Fibroblast of lung (primary cell): Measurements from ENCODE around the gene ARPIN. TPM values are rescaled to one million over a fixed set of nuclear protein-coding genes. Genes with fewer than 3 reads are reported as not detected.

ENCODE experiments used
- DNase-seq, 2 donors: peaks; one replicate each; pipeline versions ENCODE4 v3.0.0 to v3.0.0-alpha.2; 2010; ENCODE audit warnings: low read depth in 2 of 2
- H2AFZ ChIP-seq: 2 replicates; pipeline ENCODE4 v1.5.1; 2012; ENCODE audit warnings: low read length, control low read depth, inconsistent platforms
- H3K27ac ChIP-seq: 2 replicates; pipeline ENCODE4 v1.5.1; 2011; ENCODE audit warnings: low read length, control low read depth; ENCODE audit not compliant: insufficient read depth
- H3K27me3 ChIP-seq: 2 replicates; pipeline ENCODE4 v1.5.1; 2011; ENCODE audit warnings: mild to moderate bottlenecking, low read length; ENCODE audit not compliant: control insufficient read depth, insufficient read depth
- H3K36me3 ChIP-seq: 2 replicates; pipeline ENCODE4 v1.5.1; 2011; ENCODE audit warnings: low read length; ENCODE audit not compliant: control insufficient read depth, insufficient read depth
- H3K4me1 ChIP-seq: 2 replicates; pipeline ENCODE4 v1.5.1; 2011; ENCODE audit warnings: low read length; ENCODE audit not compliant: control insufficient read depth, insufficient read depth; ENCODE audit errors: extremely low read depth
- H3K4me2 ChIP-seq: 2 replicates; pipeline ENCODE4 v1.5.1; 2011; ENCODE audit warnings: low read length, control low read depth; ENCODE audit not compliant: insufficient read depth; ENCODE audit errors: extremely low read depth
- H3K4me3 ChIP-seq, 4 experiments: fragments of 200-600 bp in 1 of 4; sonication (generic) in 1 of 4; replicated peaks in 1 of 4; 2 replicates each; pipeline ENCODE4 v1.5.1; 2011 to 2016; ENCODE audit warnings: low read length in 4 of 4, low read depth in 3 of 4, mild to moderate bottlenecking in 3 of 4, control low read depth in 2 of 4, inconsistent platforms in 1 of 4, mixed read lengths in 1 of 4; ENCODE audit not compliant: insufficient read depth in 1 of 4; ENCODE audit errors: control extremely low read depth in 1 of 4
- H3K79me2 ChIP-seq: 2 replicates; pipeline ENCODE4 v1.5.1; 2012; ENCODE audit warnings: mild to moderate bottlenecking, low read length, inconsistent platforms; ENCODE audit not compliant: control insufficient read depth, insufficient read depth
- H3K9ac ChIP-seq: 2 replicates; pipeline ENCODE4 v1.5.1; 2011; ENCODE audit warnings: mild to moderate bottlenecking, low read length, control low read depth; ENCODE audit not compliant: insufficient read depth
- H3K9me3 ChIP-seq: 2 replicates; pipeline ENCODE4 v1.5.1; 2012; ENCODE audit warnings: low read depth, low read length; ENCODE audit not compliant: control insufficient read depth, insufficient read depth
- H4K20me1 ChIP-seq: 2 replicates; pipeline ENCODE4 v1.5.1; 2011; ENCODE audit warnings: low read length; ENCODE audit not compliant: control insufficient read depth, insufficient read depth; ENCODE audit errors: extremely low read depth
- EZH2 ChIP-seq: IDR thresholded peaks from 2 replicates; pipeline ENCODE4 v1.5.1; 2012; ENCODE audit warnings: low read length, control low read depth, mild to moderate bottlenecking; ENCODE audit errors: missing control alignments
- polyA plus RNA-seq, 2 donors: library from polyadenylated mRNA; depleted of rRNA in 1 of 2; stranded (reverse) in 1 of 2; unstranded in 1 of 2; fragments of >200 nt; gene quantifications; 2 replicates each; pipeline ENCODE4 v1.2.1, GENCODE V29; 2011 to 2012; ENCODE audit warnings: missing spikeins in 1 of 2
- total RNA-seq: library from RNA; depleted of rRNA; stranded (reverse); fragments of >200 nt; gene quantifications from 2 replicates; pipeline ENCODE4 v1.2.1, GENCODE V29; 2014
- TF ChIP-seq, protein P1 (sequence below), 2 donors: IDR thresholded peaks in 1 of 2; conservative IDR thresholded peaks in 1 of 2; 1 replicate in 1 of 2; 2 replicates in 1 of 2; pipeline ENCODE4 v1.5.1; 2011 to 2012; ENCODE audit warnings: low read length in 2 of 2, control low read depth in 1 of 2, inconsistent platforms in 1 of 2, low read depth in 1 of 2, mild to moderate bottlenecking in 1 of 2

ARPIN gene
- total and polyA plus RNA-seq, 2 donors (not counting 1 experiment from before 2014, with no cell fraction given) = 13.2 to 13.4 TPM

DNA sequence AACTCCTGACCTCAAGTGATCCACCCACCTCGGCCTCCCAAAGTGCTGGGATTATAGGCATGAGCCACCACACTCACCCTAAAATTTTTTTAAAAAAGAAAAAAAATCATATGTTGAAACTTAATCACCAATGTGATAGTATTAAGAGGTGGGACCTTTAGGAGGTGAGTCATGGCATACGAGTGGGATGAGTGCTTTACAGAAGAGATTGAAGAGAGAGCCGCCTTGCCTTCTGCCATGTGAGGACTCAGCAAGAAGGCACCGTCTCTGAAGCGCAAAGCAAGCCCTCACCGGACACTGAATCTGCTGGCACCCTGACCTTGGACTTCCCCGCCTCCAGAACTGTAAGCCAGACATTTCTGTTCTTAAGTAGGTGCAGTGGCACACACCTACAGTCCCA lies 5.5 kb downstream of the ARPIN start:
- Histone ChIP-seq H3K27ac (no peak overlapping the region), H3K9ac (no peak overlapping the region), H3K79me2 (no peaks in the 10 kb centered on the region), H4K20me1 (no peaks in the 10 kb centered on the region), H3K9me3 (no peaks in the 10 kb centered on the region), H3K4me3 (no peak overlapping the region), H3K4me1 (no peaks in the 10 kb centered on the region), H3K27me3 (no peaks in the 10 kb centered on the region), H3K36me3 (peaks cover 4% of the 10 kb centered on the region), H2AFZ (no peak overlapping the region), H3K4me2 (no peak overlapping the region)
- TF ChIP-seq, protein P1, sequence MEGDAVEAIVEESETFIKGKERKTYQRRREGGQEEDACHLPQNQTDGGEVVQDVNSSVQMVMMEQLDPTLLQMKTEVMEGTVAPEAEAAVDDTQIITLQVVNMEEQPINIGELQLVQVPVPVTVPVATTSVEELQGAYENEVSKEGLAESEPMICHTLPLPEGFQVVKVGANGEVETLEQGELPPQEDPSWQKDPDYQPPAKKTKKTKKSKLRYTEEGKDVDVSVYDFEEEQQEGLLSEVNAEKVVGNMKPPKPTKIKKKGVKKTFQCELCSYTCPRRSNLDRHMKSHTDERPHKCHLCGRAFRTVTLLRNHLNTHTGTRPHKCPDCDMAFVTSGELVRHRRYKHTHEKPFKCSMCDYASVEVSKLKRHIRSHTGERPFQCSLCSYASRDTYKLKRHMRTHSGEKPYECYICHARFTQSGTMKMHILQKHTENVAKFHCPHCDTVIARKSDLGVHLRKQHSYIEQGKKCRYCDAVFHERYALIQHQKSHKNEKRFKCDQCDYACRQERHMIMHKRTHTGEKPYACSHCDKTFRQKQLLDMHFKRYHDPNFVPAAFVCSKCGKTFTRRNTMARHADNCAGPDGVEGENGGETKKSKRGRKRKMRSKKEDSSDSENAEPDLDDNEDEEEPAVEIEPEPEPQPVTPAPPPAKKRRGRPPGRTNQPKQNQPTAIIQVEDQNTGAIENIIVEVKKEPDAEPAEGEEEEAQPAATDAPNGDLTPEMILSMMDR (conservative IDR thresholded peaks at IDR 0.05 in 1 of 2, IDR thresholded peaks at IDR 0.05 in 1 of 2; ENCODE audit: low read depth in 1 of 2, low read length in 2 of 2) = no peak
- TF ChIP-seq EZH2 = no peak
- DNase-seq = peak in 1 of 2 donors; percentile 27

DNA sequence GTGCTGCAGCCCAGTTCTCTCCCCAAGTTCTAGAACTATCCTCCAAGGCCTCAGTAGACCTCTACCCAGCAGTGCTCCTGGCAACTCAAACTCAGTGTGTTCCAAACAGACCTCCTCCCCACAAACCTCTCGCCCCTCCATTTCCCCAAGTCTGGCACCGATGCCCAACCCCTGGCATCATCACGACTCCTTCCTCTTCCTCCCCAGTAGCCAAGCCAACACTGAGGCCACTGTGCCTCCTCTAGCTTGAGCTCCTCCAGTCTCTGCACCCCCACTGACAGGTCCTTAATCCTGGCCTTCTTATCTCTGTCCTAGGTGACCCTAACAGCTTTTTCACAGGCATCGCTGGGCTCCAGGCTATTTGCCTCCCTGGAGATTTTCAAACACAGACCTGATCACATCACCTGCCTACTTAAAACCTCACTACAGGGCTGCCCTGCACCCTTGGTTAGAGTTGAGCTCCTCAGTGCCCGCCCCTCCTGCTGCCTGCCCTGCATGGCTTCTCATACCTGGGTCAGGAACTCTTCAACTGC lies 6.8 kb downstream of the ARPIN start:
- Histone ChIP-seq H3K4me2 (no peak overlapping the region), H4K20me1 (no peaks in the 10 kb centered on the region), H3K27ac (no peak overlapping the region), H3K9ac (no peak overlapping the region), H3K4me1 (no peaks in the 10 kb centered on the region), H3K4me3 (no peak overlapping the region), H3K79me2 (no peaks in the 10 kb centered on the region), H2AFZ (no peak overlapping the region), H3K36me3 (peaks cover 7% of the 10 kb centered on the region), H3K27me3 (no peaks in the 10 kb centered on the region), H3K9me3 (no peaks in the 10 kb centered on the region)
- DNase-seq = no peak
- TF ChIP-seq EZH2 = no peak
- TF ChIP-seq, protein P1 (conservative IDR thresholded peaks at IDR 0.05 in 1 of 2, IDR thresholded peaks at IDR 0.05 in 1 of 2; ENCODE audit: low read depth in 1 of 2, low read length in 2 of 2) = no peak

DNA sequence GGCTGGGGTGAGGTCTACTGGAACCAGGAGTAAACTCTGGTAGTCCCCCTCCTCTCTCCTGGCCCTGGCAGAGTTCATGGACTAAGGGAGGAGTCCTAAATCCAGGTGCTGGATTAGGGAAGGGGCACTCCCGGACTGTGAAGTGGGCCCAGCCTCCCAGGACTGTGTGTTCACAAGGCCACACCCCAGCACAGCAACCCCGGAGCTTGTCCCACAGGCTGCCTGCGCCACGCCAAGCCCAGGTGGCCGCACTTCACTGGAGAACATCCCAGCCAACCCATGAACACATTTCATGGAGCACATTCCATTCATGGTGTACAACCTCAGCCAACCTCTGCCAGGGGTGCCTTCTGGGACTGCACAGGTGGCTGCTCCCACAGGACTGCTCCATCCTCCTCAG lies 8.2 kb downstream of the ARPIN start:
- Histone ChIP-seq H3K4me1 (no peaks in the 10 kb centered on the region), H2AFZ (no peak overlapping the region), H3K4me3 (no peak overlapping the region), H3K79me2 (no peaks in the 10 kb centered on the region), H4K20me1 (no peaks in the 10 kb centered on the region), H3K27ac (no peak overlapping the region), H3K27me3 (no peaks in the 10 kb centered on the region), H3K9ac (no peak overlapping the region), H3K4me2 (no peak overlapping the region), H3K9me3 (no peaks in the 10 kb centered on the region), H3K36me3 (peaks cover 8% of the 10 kb centered on the region)
- DNase-seq = no peak
- TF ChIP-seq EZH2 = no peak
- TF ChIP-seq, protein P1 (conservative IDR thresholded peaks at IDR 0.05 in 1 of 2, IDR thresholded peaks at IDR 0.05 in 1 of 2; ENCODE audit: low read depth in 1 of 2, low read length in 2 of 2) = no peak
